HG03108 (cell line): ENCODE measurements around the gene CADPS.
"Not testable (repeated sequence)": the region's sequence is repeated elsewhere in the genome, so short reads cannot be mapped to it uniquely, and the experiment has no call there.

ENCODE experiments used
- ATAC-seq: cut with Tn5 transposase; IDR thresholded peaks from one replicate; pipeline ENCODE4 v1.9.1; 2021; ENCODE audit warnings: moderate library complexity; ENCODE audit not compliant: unreplicated experiment

The CADPS gene

GRCh38 chr3:62604751-62605351, 270.4 kb downstream of the CADPS start:
- no peak for ATAC-seq

GRCh38 chr3:62604298-62604697, 270.9 kb downstream of the CADPS start:
- no peak for ATAC-seq

- no peak for ATAC-seq
Measured at GRCh38 chr3:62602987-62603386, 272.2 kb downstream of the CADPS start.

GRCh38 chr3:62602129-62602770, 273.0 kb downstream of the CADPS start:
- ATAC-seq = no peak

- ATAC-seq = no peak
Measured at GRCh38 chr3:62601238-62602070, 273.8 kb downstream of the CADPS start.

GRCh38 chr3:62600033-62600432, 275.2 kb downstream of the CADPS start:
- no peak for ATAC-seq

- ATAC-seq = no peak
Measured at GRCh38 chr3:62597491-62597890, 277.7 kb downstream of the CADPS start.

GRCh38 chr3:62592408-62592807, 282.8 kb downstream of the CADPS start:
- no peak for ATAC-seq

- ATAC-seq = no peak
Measured at GRCh38 chr3:62589078-62589477, 286.1 kb downstream of the CADPS start.

GRCh38 chr3:62587579-62588031, 287.6 kb downstream of the CADPS start:
- no peak for ATAC-seq

GRCh38 chr3:62587169-62587568, 288.0 kb downstream of the CADPS start:
- ATAC-seq = no peak

- no peak for ATAC-seq
Measured at GRCh38 chr3:62586356-62586755, 288.9 kb downstream of the CADPS start.

- no peak for ATAC-seq
Measured at GRCh38 chr3:62585861-62586260, 289.4 kb downstream of the CADPS start.

GRCh38 chr3:62584636-62585035, 290.6 kb downstream of the CADPS start:
- no peak for ATAC-seq

- no peak for ATAC-seq
Measured at GRCh38 chr3:62582495-62583172, 292.6 kb downstream of the CADPS start.

- not testable (repeated sequence) for ATAC-seq
Measured at GRCh38 chr3:62580485-62580884, 294.7 kb downstream of the CADPS start.

- no peak for ATAC-seq
Measured at GRCh38 chr3:62577153-62577552, 298.1 kb downstream of the CADPS start.

GRCh38 chr3:62574266-62574898, 300.8 kb downstream of the CADPS start:
- no peak for ATAC-seq

- no peak for ATAC-seq
Measured at GRCh38 chr3:62571916-62572315, 303.3 kb downstream of the CADPS start.

GRCh38 chr3:62570888-62571287, 304.3 kb downstream of the CADPS start:
- no peak for ATAC-seq

- no peak for ATAC-seq
Measured at GRCh38 chr3:62569609-62570008, 305.6 kb downstream of the CADPS start.
